Kidney tubule cell (primary cell): ENCODE data around the gene OR8D1.

ENCODE experiments used
- DNase-seq: peaks from one replicate; pipeline ENCODE4 v3.0.0-alpha.2; 2018; ENCODE audit warnings: low spot score

Gene OR8D1

DNA sequence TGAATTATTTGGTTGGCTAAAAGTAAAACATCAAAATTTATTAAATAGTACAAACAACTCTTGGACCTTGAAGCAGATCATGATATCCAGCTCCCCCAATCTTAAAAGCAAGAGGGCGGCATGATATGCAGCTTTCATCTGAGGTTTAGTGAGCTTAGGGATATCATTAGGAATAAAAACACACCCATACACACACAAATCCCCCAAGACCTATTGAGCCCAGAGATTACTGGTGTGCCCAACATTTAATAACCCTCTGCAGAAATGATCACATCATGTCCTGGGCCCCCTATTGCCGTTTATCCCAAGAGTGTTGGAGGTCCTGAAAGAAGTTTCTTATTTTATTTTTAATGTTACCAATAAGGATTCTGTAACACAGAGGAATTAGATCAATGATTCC is at the start of gene OR8D1:
Gene OR8D1 (minus strand): TSS at position 101 of the 400 bp plus-strand sequence. CDS start 3,183 bp downstream, outside the sequence.
- no peak for DNase-seq

DNA sequence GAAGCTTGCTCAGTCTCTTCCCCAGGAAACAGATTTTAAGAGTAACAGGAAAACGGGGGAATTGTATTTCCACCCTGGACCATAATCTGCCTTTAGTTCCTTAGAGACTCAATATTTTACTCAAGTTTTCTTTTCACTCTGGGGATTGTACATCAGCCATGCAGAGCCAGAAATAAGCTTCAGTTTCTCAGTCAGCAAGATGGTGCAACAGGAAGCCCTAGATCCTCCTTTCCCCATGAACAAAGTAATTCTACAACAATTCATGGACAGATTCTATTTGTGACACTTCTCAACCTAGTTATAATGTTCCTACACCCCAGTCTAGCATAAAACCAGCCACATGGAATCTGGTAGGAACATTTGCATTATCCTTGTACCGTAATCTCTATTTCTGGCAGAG is 45.8 kb upstream of the OR8D1 start:
- DNase-seq = no peak

DNA sequence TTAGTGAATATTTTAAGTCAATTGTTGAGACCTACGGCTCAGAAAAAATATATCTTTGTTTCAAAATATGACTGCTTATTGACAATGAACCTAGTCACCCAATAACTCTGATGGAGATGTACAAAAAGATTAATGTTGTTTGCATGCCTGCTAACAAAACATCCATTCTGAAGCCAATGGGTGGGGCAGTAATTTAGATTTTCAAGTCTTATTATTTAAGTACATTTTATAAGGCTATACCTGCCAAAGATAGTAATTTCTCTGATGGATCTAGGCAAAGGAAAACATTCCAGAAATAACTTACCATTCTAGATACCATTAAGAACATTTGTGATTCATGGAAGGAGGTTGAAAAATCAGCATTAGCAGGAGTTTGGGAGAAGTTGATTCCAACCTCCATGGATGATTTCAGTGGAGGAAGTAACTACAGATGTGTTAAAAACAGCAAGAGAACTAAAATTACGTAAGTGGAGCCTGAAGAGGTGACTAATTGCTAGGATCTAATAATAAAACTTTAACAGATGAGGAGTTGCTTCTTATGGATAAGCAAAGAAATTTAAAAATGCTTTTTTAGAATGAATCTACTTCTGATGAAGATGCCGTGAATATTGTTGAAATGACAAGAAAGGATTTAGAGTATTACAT is 32.7 kb upstream of the OR8D1 start:
- no peak for DNase-seq

DNA sequence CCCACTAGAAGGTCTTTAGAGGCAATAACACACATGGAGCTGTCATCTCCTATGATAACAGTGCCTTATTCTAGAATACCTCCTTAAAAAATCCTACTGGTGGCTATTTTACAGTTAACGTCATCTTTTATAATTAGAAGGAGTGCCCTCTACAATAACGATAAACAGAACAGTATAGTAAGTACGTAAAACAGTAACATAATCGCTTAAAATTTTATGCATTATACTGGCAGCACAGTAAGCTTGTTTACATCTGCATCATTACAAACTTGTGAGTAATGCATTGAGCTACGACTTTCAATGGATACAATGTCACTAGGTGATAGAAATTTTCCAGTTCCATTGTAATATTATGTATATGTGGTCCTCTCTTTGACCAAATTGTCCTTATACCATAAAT is 30.6 kb upstream of the OR8D1 start:
- DNase-seq = no peak

DNA sequence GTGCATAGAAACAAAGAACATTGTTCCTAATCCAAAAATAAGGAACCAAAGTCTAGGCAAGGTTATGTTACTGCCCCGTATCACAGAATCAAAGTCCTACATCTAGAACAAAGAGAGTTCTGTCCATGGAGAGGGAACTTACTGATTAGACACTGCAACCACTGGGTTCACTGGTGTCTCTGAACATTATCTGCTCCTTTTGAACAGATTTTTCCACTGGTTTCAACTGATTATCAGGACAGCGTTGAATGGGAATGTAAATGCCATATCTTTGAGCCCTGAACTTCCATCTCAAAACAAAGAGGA is 26.3 kb upstream of the OR8D1 start:
- DNase-seq = no peak

DNA sequence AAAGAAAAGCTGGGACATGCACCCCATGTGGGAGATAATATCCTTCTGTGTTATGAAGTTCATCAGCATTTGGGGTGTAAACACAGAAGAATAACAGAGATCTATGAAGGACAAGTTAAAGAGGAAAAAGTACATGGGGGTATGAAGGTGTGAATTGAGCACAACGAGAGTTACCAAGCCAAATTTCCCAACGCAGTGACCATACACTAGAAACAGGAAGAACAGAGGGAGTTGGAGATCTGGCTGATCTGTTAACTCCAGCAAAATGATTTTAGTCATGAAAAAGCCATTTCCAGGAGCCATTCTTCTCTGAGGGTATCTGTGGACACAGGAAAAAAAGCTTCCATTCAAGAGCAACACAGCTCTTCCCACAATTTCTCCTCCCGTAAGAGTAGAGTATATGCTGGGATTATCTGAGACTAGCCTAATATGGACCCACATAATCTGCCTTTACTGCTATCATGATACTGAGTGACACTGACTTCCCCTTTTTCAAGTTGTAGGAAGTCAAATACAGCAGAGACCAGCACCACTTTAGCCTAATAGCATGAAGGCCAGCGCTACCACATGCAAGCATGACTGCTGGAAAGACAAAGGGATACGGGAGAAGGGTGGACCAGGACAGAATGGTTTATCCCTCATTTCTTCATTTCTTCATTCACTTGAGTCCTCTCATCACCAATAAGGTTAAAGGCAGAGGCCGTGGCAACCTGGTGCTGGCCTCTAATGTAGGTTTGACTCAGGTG is 25.8 kb upstream of the OR8D1 start:
- DNase-seq = no peak

DNA sequence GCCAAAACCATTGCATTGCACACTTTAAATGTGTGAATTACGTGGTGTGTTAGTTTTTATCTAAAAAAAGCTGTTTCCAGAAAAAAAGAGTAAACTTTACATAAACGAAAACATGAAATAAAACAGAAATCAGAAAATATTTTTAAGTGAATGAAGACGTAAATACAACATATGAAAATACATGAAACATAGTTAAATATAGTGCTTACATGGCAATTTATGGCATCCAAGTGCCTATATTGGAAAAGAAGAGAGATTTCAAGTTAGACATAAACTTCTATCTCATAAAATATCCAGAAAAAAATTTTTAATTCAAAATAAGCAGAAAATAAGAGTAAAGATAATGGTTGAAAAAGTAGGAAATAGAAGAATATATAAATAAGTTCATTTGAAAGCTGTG is 18.1 kb upstream of the OR8D1 start:
- DNase-seq = no peak

DNA sequence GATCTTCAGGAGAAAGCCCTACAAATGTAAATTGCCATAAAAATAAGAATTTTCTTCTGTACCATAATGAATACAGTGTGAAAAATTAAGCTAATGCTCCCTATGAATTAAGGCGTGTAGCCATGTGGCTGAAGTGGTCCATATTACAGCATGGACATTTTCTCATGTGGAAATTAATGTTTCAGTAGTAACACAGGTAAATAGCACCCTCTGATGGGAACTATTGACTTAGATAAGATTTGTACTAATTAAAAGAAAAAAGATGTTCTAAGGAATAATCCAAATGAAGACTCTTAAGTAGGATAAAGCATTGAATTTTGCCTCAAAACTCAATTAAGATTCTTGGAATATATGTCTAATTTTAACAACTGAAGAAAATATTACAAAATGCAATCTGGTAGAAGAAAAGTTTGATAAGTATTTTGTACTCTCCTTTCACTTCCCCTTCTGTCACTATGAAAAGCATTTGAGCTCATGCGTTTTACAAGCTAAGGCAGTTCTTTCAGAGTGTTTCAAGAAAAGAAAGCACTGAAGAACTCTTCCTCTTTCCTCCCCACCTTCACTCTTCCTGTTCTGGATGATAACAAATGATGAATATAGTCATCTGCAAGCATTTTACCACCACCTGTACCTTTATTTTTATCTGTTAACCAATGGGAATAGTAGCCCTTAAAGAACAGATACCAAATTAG is 16.2 kb upstream of the OR8D1 start:
- DNase-seq = no peak

DNA sequence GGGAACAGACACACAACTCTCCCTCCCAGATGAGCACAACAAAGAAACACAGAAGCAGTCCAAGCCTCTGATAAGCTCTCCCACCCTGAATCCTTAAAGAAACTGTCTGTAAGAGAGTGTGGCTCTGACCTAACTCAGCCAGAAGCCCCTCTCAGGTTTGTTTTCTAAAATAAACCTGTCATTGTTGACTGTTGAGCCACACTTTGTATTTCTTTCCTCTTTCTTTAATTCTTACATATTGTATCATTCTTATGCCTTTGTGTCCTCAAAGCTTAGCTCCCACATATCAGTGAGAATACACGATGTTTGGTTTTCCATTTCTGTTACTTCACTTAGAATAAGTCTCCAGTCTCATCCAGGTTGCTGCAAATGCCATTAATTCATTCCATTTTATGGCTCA is 14.0 kb upstream of the OR8D1 start:
- DNase-seq = no peak

DNA sequence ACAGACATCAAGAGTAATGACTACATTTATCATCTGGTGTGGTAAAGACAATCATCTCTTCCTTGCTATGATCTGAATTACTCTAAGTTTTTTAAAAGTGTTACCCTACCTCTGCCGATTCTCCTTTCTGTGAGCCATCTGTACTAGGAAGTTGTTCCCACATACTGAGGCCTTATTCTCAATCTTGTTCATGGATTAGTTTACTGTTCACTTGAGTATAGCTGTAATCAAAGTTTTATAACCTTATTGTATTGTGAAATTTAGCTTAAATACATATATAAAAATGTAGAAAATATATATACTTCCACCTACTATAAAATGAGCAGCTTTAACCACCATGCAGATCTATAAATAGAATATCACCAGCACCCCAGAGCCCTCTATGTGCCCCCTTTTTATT is 8.6 kb upstream of the OR8D1 start:
- no peak for DNase-seq

DNA sequence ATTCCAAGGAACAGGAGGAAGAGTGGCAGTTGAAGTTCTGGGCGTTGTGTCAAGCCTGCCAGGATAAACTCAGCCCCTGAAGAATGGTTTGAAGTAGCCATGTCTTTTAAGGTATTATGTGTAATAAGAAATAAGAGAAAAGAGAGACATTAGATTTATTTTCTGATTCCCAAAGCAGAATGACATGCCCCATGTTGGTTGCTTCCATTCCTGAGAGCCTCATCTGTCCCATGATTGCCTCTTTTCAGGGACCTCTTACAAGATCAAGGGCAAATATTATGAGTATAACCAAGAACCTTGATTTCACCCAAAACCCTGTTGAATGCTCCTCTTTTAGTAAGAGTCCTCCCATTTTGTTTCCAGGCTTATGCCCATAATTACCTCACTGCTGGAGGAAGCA is 6.3 kb upstream of the OR8D1 start, which contains the start of gene OR8D2:
Gene OR8D2 (minus strand): TSS at position 101 of the 400 bp plus-strand sequence. CDS start 0 bp downstream, at position 101.
- no peak for DNase-seq

DNA sequence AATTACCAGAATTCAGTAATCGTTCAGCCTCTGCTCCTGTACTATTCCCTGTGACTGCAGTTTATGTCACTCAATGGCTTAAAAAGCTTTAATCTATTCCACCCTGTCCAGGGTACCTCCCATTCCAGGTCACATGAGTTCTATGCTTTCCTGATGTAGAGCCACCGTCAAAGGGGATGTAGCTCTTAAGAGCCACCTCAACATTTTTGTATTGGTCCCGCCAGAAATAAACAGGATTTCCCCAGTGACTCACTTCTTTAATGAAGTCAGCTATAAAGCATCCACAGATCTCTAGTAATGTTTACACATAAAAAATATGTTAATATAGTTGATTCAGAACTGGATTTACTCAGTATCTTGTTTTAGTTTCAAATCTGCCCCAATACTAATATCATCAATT is 1.3 kb upstream of the OR8D1 start:
- peak; percentile 36 for DNase-seq

DNA sequence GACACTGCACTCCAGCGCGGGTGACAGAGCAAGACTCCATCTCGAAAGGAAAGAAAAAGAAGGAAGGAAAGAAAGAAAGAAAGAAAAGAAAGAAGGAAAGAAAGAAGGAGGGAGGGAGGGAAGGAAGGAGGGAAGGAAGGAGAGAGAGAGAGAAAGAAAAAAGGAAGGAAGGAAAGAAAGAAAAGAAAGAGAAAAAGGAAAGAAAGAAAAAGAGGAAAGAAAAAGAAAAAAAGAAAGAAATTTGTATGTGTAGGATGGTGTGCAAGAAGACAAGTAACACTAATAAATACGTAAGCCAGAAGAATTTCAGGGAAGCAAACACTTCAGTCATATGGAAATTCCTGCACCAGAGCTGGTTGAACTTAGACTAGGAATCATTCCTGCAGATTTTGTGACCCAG is 618 bp downstream of the OR8D1 start:
- no peak for DNase-seq

DNA sequence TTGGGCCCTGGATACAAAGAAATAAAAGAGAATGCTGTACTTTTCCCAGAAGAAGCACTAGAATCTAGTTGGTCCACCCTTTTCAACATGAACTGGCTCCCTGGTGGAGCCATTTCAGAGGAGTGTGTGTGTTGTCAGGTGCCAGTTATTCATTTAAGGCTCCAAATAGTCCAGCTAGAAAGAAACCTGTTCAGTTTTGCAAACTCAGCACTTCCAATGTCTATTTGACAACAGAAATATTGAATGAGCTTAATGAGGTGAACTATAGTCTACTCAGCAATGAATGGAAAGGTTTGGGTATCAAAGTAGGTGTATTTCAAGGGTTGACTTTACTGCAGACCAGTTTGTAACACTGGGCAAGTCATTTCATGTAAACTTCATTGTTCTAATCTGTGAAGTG is 2.1 kb downstream of the OR8D1 start:
- DNase-seq = no peak

DNA sequence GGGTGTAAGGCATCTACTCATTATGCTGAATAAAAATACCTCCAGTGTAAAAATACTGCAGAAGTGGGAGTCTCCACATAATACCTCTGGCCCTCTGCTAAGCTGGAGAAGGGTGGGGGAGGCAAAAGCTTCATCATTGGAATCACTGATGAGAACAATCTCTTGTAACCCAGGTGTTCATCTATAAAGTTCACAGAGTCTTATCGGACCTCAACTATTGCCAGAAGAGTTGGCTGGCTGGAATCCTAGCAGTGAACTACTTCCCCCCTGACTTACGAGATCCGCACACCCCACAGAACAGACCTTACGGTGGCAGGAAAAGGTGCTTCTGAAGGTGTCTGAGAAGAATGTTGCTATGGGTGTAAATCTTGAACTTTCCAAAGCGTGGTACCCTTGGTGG is 2.5 kb downstream of the OR8D1 start:
- DNase-seq = no peak

DNA sequence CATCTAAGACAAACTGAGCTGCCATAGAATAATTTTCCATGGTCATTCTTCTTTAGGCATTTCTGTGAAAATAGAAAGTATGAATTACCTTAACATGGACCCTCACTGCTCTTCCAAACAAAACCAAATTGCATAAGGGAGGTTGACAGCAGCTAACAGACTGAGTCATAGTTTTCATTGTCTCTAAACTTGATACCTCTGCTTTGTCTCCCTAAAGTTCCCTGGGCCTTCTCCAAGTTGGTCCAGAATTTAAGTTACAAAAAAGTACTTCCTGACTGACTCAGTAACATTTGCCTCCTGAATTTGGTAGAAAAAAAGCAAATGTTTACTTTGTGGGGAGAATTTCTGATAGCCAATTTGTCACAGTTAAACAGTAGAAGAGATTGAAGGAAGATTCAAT is 3.0 kb downstream of the OR8D1 start:
- DNase-seq = no peak

DNA sequence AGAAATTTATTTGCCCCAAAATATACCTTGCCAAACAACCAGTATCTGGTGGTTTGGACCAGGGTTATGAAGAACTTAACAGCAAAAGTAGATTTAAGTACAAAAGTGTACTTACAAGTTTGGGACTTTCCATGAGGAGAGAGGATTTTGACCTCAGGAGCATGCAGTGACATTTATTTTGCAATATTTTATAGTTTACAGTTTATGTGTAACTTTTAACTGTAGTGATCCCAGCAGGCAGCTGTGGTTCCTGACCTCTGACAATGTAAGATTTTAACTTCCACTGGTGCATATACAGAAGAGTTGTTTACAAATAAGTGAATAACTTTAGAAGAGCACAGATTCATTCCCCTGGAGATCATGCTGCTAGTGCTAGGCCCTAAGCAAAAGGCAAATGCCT is 6.7 kb downstream of the OR8D1 start:
- no peak for DNase-seq

DNA sequence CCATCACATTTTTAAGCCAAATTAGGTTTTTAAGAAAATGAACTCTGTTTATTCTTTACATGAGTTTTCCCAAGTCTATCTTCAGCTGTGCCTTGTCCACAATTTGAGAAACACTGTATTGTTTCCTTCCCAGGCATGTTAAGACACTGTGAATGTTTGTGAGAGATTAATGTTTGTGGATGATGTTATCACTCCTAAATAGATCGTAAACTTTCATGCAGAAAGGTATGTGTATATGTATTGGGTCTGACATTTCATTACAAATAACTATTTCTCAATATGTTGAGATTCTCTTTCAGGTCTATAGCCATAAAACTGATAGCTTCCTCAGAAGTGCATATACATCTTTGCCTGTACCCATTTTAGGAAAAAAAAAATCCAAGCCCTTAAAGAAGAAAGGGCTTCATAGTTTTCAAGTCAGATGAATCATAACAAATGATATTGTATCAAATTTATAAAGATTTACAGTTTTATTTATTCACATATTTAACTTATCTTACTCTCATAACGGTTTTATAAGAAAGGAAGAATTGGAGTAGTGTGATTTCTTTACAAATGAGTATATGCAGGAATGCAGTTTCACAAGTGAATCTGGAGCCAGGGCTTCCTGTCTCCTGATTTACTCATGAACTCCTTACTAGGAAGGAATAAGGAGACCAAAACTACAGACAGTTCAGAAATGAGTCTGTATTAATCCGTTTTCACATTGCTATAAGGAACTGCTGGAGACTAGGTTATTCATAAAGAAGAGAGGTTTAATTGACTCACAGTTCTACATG is 11.2 kb downstream of the OR8D1 start:
- DNase-seq = no peak

DNA sequence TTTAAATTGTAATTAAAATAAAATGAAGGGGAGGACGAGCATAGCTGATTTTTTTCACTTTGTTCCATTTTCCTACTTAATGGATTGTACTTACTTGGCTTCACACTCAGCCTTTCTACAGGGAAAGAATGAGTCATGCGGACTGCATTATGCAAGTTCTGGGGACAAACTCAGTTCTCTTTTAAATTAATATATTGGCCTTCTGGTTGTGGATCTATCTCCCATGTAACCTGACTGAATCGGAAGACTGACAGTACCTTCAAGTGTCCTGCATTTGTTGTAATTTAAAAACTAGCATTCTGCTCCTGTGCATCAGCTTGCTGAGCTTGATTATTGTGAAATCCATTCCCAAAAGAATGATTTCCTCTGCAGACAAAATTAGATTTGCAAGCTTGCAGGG is 12.2 kb downstream of the OR8D1 start:
- no peak for DNase-seq

DNA sequence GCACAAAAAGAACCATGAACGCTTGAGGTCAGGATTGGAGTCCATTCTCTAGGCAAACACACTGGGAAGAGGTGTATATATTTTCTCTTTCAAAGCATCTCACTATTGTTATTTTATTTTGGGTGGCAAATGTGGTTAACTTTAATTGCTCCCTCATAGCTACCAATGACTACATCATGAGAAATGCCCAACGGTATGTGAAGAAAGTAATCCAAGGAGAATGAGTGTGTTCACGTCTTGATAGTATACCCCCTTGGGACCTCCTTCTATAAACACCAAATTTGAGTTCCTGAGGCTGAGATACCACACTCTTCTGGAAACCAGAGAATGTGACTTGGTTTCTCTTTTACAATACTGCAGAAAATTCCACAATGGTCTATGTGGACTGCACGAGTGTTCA is 15.8 kb downstream of the OR8D1 start:
- no peak for DNase-seq

DNA sequence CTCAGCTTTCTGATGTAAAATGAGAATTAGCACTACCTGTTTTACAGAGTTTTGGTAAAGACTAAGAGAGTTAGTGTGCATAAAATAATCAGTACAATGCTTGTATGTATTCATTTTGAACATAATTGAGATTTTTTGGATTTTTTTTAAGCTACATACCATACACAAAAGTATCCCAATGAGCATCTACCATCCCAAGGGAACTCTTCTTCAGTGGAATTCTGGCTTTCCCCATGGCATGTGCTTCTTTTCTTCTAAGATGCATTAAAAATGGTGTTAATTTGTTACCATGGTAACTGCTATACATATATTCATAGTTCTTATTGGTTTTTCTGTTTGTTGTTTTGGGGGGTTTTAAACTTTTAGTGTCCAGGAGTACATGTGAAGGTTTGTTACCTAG is 17.7 kb downstream of the OR8D1 start:
- no peak for DNase-seq

DNA sequence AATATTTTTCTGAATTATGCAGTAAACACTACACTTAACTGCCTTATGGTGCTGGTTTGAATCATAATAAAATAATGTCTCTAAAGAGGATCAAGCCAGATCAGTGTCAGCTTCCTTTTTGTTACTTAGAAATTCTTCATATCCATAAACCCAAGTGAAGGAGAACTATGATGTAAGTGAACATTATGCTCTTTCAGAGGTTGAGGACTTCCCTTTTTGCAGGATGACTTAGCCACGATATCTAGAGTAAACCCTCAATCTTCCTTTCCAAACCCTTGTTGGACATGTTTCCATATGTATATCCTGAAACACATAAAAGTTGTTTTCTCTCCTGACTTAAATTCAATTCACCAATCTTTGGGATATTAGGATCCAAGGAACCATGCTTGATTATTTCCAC is 19.1 kb downstream of the OR8D1 start:
- DNase-seq = no peak
